ENCODE measurements around the gene SLC20A1.

DNA sequence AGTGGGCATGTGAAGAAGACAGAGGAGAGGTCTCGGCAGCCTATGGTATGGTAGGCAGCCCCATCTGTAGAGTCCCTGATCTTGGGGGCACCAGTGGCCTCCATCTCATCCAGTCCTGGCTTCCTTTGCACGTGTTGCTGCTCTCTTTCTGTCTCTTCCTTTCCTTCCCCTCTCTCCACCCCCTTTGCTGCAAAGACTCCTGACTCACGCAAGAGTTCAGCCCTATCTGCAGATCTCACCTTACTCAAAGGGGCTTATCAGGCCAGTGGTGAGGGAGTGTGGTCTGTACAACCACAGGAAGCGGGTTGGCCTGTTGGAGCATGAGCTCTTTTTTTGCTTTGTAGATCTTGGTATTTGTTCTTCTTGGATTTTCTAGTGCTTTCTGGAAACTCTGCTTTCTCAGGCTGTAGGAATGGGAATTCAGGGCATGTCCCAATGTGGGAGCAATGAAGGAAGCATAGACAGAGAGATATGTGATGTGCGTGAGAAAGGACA, 60.5 kb downstream of the SLC20A1 start:
- no peak for TF ChIP-seq POLR2A (IDR thresholded peaks at IDR 0.05)
- no peak for TF ChIP-seq CTCF (IDR thresholded peaks at IDR 0.05)
